DOHH2 (cell line): Measurements from ENCODE around the gene EYA4.
A peak's percentile ranks its signal among the peaks of the same experiment; 100 is the strongest.

Experiments
- H3F3A ChIP-seq: fragments of 200-600 bp; sonication (generic), shearing (Covaris generic); 2 replicates; pipeline ENCODE4 v1.6.0; 2016; ENCODE audit warnings: antibody characterized with exemption, mild to moderate bottlenecking; ENCODE audit not compliant: control insufficient read depth, insufficient read depth
- H3K27ac ChIP-seq: fragments of 200-600 bp; sonication (generic); 2 replicates; pipeline ENCODE4 v1.5.1; 2014; ENCODE audit warnings: low read depth, mild to moderate bottlenecking, low read length, moderate library complexity
- H3K27me3 ChIP-seq: fragments of 200-600 bp; sonication (generic); 2 replicates; pipeline ENCODE4 v1.6.1; 2014; ENCODE audit warnings: mild to moderate bottlenecking, low read length, mixed read lengths; ENCODE audit not compliant: control insufficient read depth
- H3K36me3 ChIP-seq: fragments of 200-600 bp; sonication (generic); 2 replicates; pipeline ENCODE4 v1.6.1; 2014; ENCODE audit warnings: mild to moderate bottlenecking, low read length, moderate library complexity, mixed read lengths; ENCODE audit not compliant: control insufficient read depth
- H3K4me1 ChIP-seq: fragments of 200-600 bp; sonication (generic); 2 replicates; pipeline ENCODE4 v1.6.1; 2014; ENCODE audit warnings: mild to moderate bottlenecking, low read length, mixed read lengths; ENCODE audit not compliant: control insufficient read depth
- H3K4me2 ChIP-seq: fragments of 200-600 bp; sonication (generic); 2 replicates; pipeline ENCODE4 v1.6.0; 2014; ENCODE audit warnings: mild to moderate bottlenecking, low read length, moderate library complexity
- H3K4me3 ChIP-seq: fragments of 200-600 bp; sonication (generic); 2 replicates; pipeline ENCODE4 v1.5.1; 2014; ENCODE audit warnings: mild to moderate bottlenecking, low read length, mixed read lengths
- H3K79me2 ChIP-seq: fragments of 200-600 bp; sonication (generic); 2 replicates; pipeline ENCODE4 v1.6.1; 2014; ENCODE audit warnings: mild to moderate bottlenecking, low read length, mixed read lengths; ENCODE audit not compliant: control insufficient read depth
- H3K9me2 ChIP-seq: fragments of 200-600 bp; sonication (generic); replicated peaks from 2 replicates; pipeline ENCODE4 v1.6.1; 2014; ENCODE audit warnings: mild to moderate bottlenecking, low read length, mixed read lengths; ENCODE audit not compliant: control insufficient read depth
- H3K9me3 ChIP-seq: fragments of 200-600 bp; sonication (generic); 2 replicates; pipeline ENCODE4 v1.6.1; 2014; ENCODE audit warnings: antibody characterized with exemption, low read length, mixed read lengths; ENCODE audit not compliant: control insufficient read depth, insufficient read depth
- H4K20me1 ChIP-seq: fragments of 200-600 bp; sonication (generic); 2 replicates; pipeline ENCODE4 v1.6.0; 2014; ENCODE audit warnings: low read depth, mild to moderate bottlenecking, antibody characterized with exemption, low read length, moderate library complexity; ENCODE audit not compliant: control insufficient read depth, insufficient read depth
- CTCF ChIP-seq: fragments of 200-600 bp; sonication (generic); IDR thresholded peaks from one replicate; pipeline ENCODE4 v1.5.1; 2014; ENCODE audit warnings: antibody characterized with exemption, mild to moderate bottlenecking, low read depth, low read length; ENCODE audit not compliant: poor library complexity, severe bottlenecking
- EZH2phosphoT487 ChIP-seq: fragments of 200-600 bp; sonication (generic); IDR thresholded peaks from 2 replicates; pipeline ENCODE4 v1.6.1; 2017; ENCODE audit warnings: borderline replicate concordance, mild to moderate bottlenecking, antibody characterized with exemption, low read length, moderate library complexity, mixed read lengths

The EYA4 gene

DNA sequence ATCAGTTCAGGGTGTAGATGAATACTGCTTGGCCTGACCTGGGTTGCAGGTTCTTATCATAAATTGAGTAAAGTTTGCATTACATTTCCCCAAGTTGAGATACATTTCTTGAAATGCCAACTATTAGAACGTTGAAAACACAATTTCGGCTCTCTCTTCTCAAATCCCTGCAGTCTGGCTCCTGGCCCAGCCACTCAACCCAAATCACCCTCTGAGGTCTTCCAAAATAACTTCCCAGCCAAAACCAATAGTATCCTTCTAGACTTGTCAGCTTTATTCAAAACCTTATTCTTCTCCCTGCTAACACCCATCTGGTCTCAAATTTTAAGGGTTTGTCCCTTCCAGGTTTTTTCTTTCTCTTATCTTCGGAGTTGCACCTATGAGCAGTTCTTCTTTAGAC lies 263.6 kb downstream of the EYA4 start:
- no peaks in the 10 kb centered on the region for H3K9me2 ChIP-seq
- no peak overlapping the region for H3K4me2 ChIP-seq
- H3K4me3 ChIP-seq = no peak overlapping the region
- H3K27ac ChIP-seq = no peak overlapping the region
- H4K20me1 ChIP-seq = no peaks in the 10 kb centered on the region
- H3F3A ChIP-seq = no peaks in the 10 kb centered on the region
- H3K27me3 ChIP-seq = 0 out of 2 replicates have a peak, but pooled peaks cover under 1% of the 10 kb centered on the region
- H3K9me3 ChIP-seq = no peaks in the 10 kb centered on the region
- H3K79me2 ChIP-seq = no peaks in the 10 kb centered on the region
- no peaks in the 10 kb centered on the region for H3K36me3 ChIP-seq
- TF ChIP-seq CTCF = no peak
- no peak for TF ChIP-seq EZH2phosphoT487
- H3K4me1 ChIP-seq = no peaks in the 10 kb centered on the region

DNA sequence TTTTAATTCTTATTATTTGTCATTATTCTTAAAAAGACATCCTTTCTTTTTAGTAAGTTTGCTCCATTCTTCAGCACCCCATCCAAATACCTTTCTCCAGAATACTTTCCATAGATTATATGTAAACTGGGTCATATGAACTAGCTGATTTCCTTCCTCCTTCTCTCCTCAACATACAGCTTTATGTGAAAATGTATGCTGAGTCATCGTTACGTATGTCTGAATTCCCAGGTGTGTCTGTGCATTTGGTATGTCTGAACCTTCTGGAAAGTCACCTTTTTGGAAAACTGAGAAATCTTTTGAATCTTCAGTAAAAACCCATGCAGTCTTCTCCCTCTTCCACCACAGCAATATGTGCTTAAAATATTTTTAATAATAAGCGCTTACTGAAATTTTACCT lies 264.5 kb downstream of the EYA4 start:
- no peaks in the 10 kb centered on the region for H3K9me2 ChIP-seq
- H3K4me2 ChIP-seq = no peak overlapping the region
- 0 out of 2 replicates have a peak, but pooled peaks cover 2% of the 10 kb centered on the region for H3K27me3 ChIP-seq
- no peaks in the 10 kb centered on the region for H3K4me1 ChIP-seq
- H3K79me2 ChIP-seq = no peaks in the 10 kb centered on the region
- H3F3A ChIP-seq = no peaks in the 10 kb centered on the region
- no peaks in the 10 kb centered on the region for H4K20me1 ChIP-seq
- no peaks in the 10 kb centered on the region for H3K36me3 ChIP-seq
- no peak overlapping the region for H3K27ac ChIP-seq
- H3K9me3 ChIP-seq = no peaks in the 10 kb centered on the region
- no peak for TF ChIP-seq CTCF
- TF ChIP-seq EZH2phosphoT487 = no peak
- H3K4me3 ChIP-seq = no peak overlapping the region

- Histone ChIP-seq H3K9me3 (no peaks in the 10 kb centered on the region), H3K27ac (no peak overlapping the region), H3K36me3 (no peaks in the 10 kb centered on the region), H4K20me1 (no peaks in the 10 kb centered on the region), H3K79me2 (no peaks in the 10 kb centered on the region), H3K4me2 (no peak overlapping the region), H3K4me1 (no peaks in the 10 kb centered on the region), H3K9me2 (no peaks in the 10 kb centered on the region), H3F3A (no peaks in the 10 kb centered on the region), H3K27me3 (0 out of 2 replicates have a peak, but pooled peaks cover 2% of the 10 kb centered on the region), H3K4me3 (no peak overlapping the region)
- TF ChIP-seq EZH2phosphoT487 (no peak), CTCF (peak; percentile 55)
Measured at GRCh38 chr6:133512410-133513016, 271.4 kb downstream of the EYA4 start.
